Neural progenitor cell (in vitro differentiated cells): ENCODE measurements around the gene FBLN1. TPM values are rescaled to one million over a fixed set of nuclear protein-coding genes. Genes with fewer than 3 reads are reported as not detected.
"Not testable (repeated sequence)": the region's sequence is repeated elsewhere in the genome, so short reads cannot be mapped to it uniquely, and the experiment has no call there.

Source experiments
- DNase-seq: peaks from one replicate; pipeline ENCODE4 v3.0.0-alpha.2; 2016; ENCODE audit warnings: low spot score
- H2AFZ ChIP-seq: fragments of 200-600 bp; sonication (generic); replicated peaks from 2 replicates; pipeline ENCODE4 v1.6.1; 2016; ENCODE audit warnings: antibody characterized with exemption
- H3F3A ChIP-seq: fragments of 200-600 bp; sonication (generic); 2 replicates; pipeline ENCODE4 v1.6.1; 2016; ENCODE audit warnings: antibody characterized with exemption, low read depth
- H3K27ac ChIP-seq: fragments of 200-600 bp; sonication (generic); 2 replicates; pipeline ENCODE4 v1.5.1; 2016; ENCODE audit warnings: mild to moderate bottlenecking
- H3K27me3 ChIP-seq: fragments of 200-600 bp; sonication (generic); 2 replicates; pipeline ENCODE4 v1.6.1; 2016; ENCODE audit warnings: mild to moderate bottlenecking, moderate library complexity
- H3K36me3 ChIP-seq: fragments of 200-600 bp; sonication (generic); 2 replicates; pipeline ENCODE4 v1.5.1; 2016
- H3K4me1 ChIP-seq: fragments of 200-600 bp; sonication (generic); 2 replicates; pipeline ENCODE4 v1.6.1; 2016; ENCODE audit warnings: mixed run types
- H3K4me2 ChIP-seq: fragments of 200-600 bp; sonication (generic); 2 replicates; pipeline ENCODE4 v1.6.1; 2016
- H3K4me3 ChIP-seq: fragments of 200-600 bp; sonication (generic); 2 replicates; pipeline ENCODE4 v1.5.1; 2016
- H3K79me2 ChIP-seq: fragments of 200-600 bp; sonication (generic); 2 replicates; pipeline ENCODE4 v1.6.1; 2016; ENCODE audit warnings: low read depth
- H3K9ac ChIP-seq: fragments of 200-600 bp; sonication (generic); 2 replicates; pipeline ENCODE4 v1.6.1; 2016
- H3K9me3 ChIP-seq: fragments of 200-600 bp; sonication (generic); 2 replicates; pipeline ENCODE4 v1.5.1; 2016; ENCODE audit warnings: low read depth
- H4K20me1 ChIP-seq: fragments of 200-600 bp; sonication (generic); 2 replicates; pipeline ENCODE4 v1.6.1; 2016; ENCODE audit warnings: low read depth
- H3K27ac Mint-ChIP-seq: 3 replicates; pipeline ENCODE4 v1.8.0; 2021; ENCODE audit warnings: mixed read lengths
- H3K27me3 Mint-ChIP-seq: 2 replicates; pipeline ENCODE4 v1.8.0; 2022; ENCODE audit warnings: low read depth, mild to moderate bottlenecking, inconsistent platforms, moderate library complexity, mixed read lengths; ENCODE audit not compliant: insufficient read depth
- H3K36me3 Mint-ChIP-seq: 3 replicates; pipeline ENCODE4 v1.8.0; 2021; ENCODE audit warnings: mixed read lengths
- H3K4me1 Mint-ChIP-seq: 3 replicates; pipeline ENCODE4 v1.8.0; 2021; ENCODE audit warnings: mixed read lengths
- H3K4me3 Mint-ChIP-seq: 3 replicates; pipeline ENCODE4 v1.8.0; 2021; ENCODE audit warnings: mild to moderate bottlenecking, moderate library complexity, mixed read lengths
- H3K9me3 Mint-ChIP-seq: 3 replicates; pipeline ENCODE4 v1.8.0; 2020; ENCODE audit warnings: mixed read lengths
- EZH2 ChIP-seq: fragments of 200-600 bp; sonication (generic); IDR thresholded peaks from 2 replicates; pipeline ENCODE4 v1.6.1; 2017; ENCODE audit warnings: antibody characterized with exemption, mild to moderate bottlenecking, moderate library complexity
- EZH2phosphoT487 ChIP-seq: fragments of 200-600 bp; sonication (generic); IDR thresholded peaks from 2 replicates; pipeline ENCODE4 v1.6.1; 2017; ENCODE audit warnings: antibody characterized with exemption
- total RNA-seq: library from RNA; depleted of rRNA; stranded (reverse); fragments of >200 nt; gene quantifications from 2 replicates; pipeline ENCODE4 v1.2.3, GENCODE V29; 2015; ENCODE audit warnings: low replicate concordance
- TF ChIP-seq, protein P1 (sequence below): fragments of 200-600 bp; sonication (generic); IDR thresholded peaks from 2 replicates; pipeline ENCODE4 v1.5.1; 2017; ENCODE audit warnings: antibody characterized with exemption, mild to moderate bottlenecking

Gene FBLN1
- total RNA-seq, 1 donor from 2014 or later = 84.3 TPM

GRCh38 chr22:45602824-45603595, 100.3 kb downstream of the FBLN1 start:
- Histone ChIP-seq H3F3A (peaks cover 3% of the 10 kb centered on the region), H3K27me3 (no peaks in the 10 kb centered on the region), H3K36me3 (no peaks in the 10 kb centered on the region), H4K20me1 (no peaks in the 10 kb centered on the region), H3K4me2 (no peak overlapping the region), H3K4me3 (no peak overlapping the region), H2AFZ (no peak overlapping the region), H3K27ac (no peak overlapping the region), H3K4me1 (peaks cover 5% of the 10 kb centered on the region), H3K9ac (no peak overlapping the region), H3K9me3 (no peaks in the 10 kb centered on the region), H3K79me2 (no peaks in the 10 kb centered on the region)
- Mint-ChIP-seq H3K27ac (no peak overlapping the region), H3K4me1 (peaks cover 10% of the 10 kb centered on the region), H3K4me3 (no peak overlapping the region), H3K36me3 (peaks cover 3% of the 10 kb centered on the region), H3K9me3 (peaks cover 1% of the 10 kb centered on the region), H3K27me3 (peaks cover 5% of the 10 kb centered on the region)
- TF ChIP-seq, protein P1, sequence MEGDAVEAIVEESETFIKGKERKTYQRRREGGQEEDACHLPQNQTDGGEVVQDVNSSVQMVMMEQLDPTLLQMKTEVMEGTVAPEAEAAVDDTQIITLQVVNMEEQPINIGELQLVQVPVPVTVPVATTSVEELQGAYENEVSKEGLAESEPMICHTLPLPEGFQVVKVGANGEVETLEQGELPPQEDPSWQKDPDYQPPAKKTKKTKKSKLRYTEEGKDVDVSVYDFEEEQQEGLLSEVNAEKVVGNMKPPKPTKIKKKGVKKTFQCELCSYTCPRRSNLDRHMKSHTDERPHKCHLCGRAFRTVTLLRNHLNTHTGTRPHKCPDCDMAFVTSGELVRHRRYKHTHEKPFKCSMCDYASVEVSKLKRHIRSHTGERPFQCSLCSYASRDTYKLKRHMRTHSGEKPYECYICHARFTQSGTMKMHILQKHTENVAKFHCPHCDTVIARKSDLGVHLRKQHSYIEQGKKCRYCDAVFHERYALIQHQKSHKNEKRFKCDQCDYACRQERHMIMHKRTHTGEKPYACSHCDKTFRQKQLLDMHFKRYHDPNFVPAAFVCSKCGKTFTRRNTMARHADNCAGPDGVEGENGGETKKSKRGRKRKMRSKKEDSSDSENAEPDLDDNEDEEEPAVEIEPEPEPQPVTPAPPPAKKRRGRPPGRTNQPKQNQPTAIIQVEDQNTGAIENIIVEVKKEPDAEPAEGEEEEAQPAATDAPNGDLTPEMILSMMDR = no peak
- TF ChIP-seq EZH2phosphoT487 (no peak), EZH2 (no peak)
- DNase-seq = peak; percentile 80

DNA sequence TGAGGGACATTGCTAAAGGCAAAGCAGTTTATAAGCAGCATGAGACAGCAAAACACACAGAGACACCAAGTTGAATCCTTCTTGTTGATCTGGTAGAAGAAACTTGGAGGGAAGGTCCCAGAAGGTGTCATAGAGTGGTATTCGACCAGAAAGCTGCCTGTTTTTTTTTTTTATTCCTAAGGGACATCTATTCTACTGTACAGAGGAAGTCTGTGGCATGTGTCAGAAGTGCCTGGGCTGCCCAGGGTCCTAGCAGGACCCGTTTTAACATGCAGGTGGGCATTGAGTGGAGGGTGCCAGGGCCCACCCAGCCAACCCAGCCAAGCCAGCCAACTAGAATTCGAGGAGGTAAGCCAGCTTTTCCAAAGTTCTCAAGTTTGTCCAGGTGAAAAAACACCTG, 100.9 kb downstream of the FBLN1 start:
- Histone ChIP-seq H3K36me3 (no peaks in the 10 kb centered on the region), H2AFZ (no peak overlapping the region), H3K79me2 (no peaks in the 10 kb centered on the region), H3K4me2 (no peak overlapping the region), H3K27ac (no peak overlapping the region), H3K9ac (no peak overlapping the region), H3K4me3 (no peak overlapping the region), H3K27me3 (no peaks in the 10 kb centered on the region), H3K4me1 (peaks cover 10% of the 10 kb centered on the region), H3K9me3 (no peaks in the 10 kb centered on the region), H3F3A (peaks cover 7% of the 10 kb centered on the region), H4K20me1 (no peaks in the 10 kb centered on the region)
- Mint-ChIP-seq H3K27ac (no peak overlapping the region), H3K36me3 (peaks cover 3% of the 10 kb centered on the region), H3K27me3 (peaks cover 5% of the 10 kb centered on the region), H3K4me3 (no peak overlapping the region), H3K4me1 (peaks cover 16% of the 10 kb centered on the region), H3K9me3 (peaks cover 1% of the 10 kb centered on the region)
- DNase-seq = no peak
- TF ChIP-seq EZH2 = no peak
- TF ChIP-seq EZH2phosphoT487 = no peak
- TF ChIP-seq, protein P1 = no peak

DNA sequence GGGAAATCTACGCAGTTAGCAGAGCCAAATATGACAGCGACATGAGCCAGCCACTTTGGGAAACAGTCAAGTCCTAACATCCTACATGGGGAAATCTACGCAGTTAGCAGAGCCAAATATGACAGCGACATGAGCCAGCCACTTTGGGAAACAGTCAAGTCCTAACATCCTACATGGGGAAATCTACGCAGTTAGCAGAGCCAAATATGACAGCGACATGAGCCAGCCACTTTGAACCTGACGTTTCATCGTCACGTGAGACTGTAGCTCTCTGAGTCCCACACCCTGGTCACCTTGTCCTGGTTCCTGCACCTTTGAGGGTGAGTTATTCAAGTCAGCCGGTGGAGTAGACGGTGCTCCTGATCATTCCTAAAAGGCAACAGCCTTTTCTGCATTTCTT, 105.4 kb downstream of the FBLN1 start:
- Histone ChIP-seq H3K4me2 (peak overlapping the region; percentile 43), H3F3A (peaks cover 11% of the 10 kb centered on the region)
- H3K27ac Mint-ChIP-seq, DNase-seq, H3K4me1 ChIP-seq, H2AFZ ChIP-seq, H3K79me2 ChIP-seq, H3K9me3 ChIP-seq, H4K20me1 ChIP-seq, H3K36me3 Mint-ChIP-seq, H3K27ac ChIP-seq, H3K4me3 Mint-ChIP-seq, H3K9ac ChIP-seq, H3K9me3 Mint-ChIP-seq, H3K27me3 Mint-ChIP-seq, H3K27me3 ChIP-seq, H3K4me3 ChIP-seq, H3K36me3 ChIP-seq: not testable (repeated sequence)
- H3K4me1 Mint-ChIP-seq = peaks cover 22% of the 10 kb centered on the region

DNA sequence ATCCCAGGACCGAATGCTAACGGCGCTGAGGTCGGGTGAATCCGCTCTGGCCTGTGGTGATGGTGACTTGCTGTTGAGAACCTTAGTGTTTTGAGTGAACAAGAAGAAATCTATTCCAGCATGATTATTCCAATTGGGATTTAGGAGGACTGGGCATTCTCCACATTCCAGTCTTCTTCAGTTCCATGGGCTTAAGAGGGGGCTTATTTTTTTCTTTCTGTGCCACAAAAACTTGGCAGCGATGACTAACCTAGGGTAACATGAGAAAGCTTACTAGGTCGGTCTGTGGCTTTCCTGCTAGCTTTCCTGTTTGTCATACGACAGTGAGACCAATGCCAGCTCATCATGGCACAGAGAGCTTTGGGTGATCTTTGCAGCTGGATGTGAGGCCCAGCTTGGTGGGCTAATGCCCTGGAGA, 106.1 kb downstream of the FBLN1 start:
- no peak for DNase-seq
- Histone ChIP-seq H3K27me3 (no peaks in the 10 kb centered on the region), H3K27ac (no peak overlapping the region), H3K4me1 (peaks cover 10% of the 10 kb centered on the region), H3K4me3 (no peak overlapping the region), H3K9me3 (no peaks in the 10 kb centered on the region), H3K9ac (no peak overlapping the region), H3K79me2 (no peaks in the 10 kb centered on the region), H3K4me2 (no peak overlapping the region), H2AFZ (no peak overlapping the region), H3F3A (peaks cover 11% of the 10 kb centered on the region), H4K20me1 (no peaks in the 10 kb centered on the region), H3K36me3 (no peaks in the 10 kb centered on the region)
- H3K27me3 Mint-ChIP-seq = peaks cover 5% of the 10 kb centered on the region
- no peak overlapping the region for H3K27ac Mint-ChIP-seq
- H3K9me3 Mint-ChIP-seq = peaks cover 1% of the 10 kb centered on the region
- H3K4me3 Mint-ChIP-seq = no peak overlapping the region
- TF ChIP-seq EZH2phosphoT487 (no peak), EZH2 (no peak)
- TF ChIP-seq, protein P1 = no peak
- no peaks in the 10 kb centered on the region for H3K36me3 Mint-ChIP-seq
- peaks cover 26% of the 10 kb centered on the region for H3K4me1 Mint-ChIP-seq
